HCT116 (cell line): ENCODE measurements around the gene CREB3.

Experiments
- ATF3 ChIP-seq: IDR thresholded peaks from 2 replicates; pipeline ENCODE4 v1.6.1; 2012
- CBX3 ChIP-seq: IDR thresholded peaks from 2 replicates; pipeline ENCODE4 v1.6.1; 2012; ENCODE audit warnings: low read depth
- CEBPB ChIP-seq: IDR thresholded peaks from 2 replicates; pipeline ENCODE4 v1.6.1; 2012; ENCODE audit warnings: low read depth
- EZH2 ChIP-seq: fragments of 200-600 bp; sonication (generic); IDR thresholded peaks from 2 replicates; pipeline ENCODE4 v1.6.1; 2017; ENCODE audit warnings: antibody characterized with exemption, mixed run types
- POLR2A ChIP-seq: IDR thresholded peaks from 2 replicates; pipeline ENCODE4 v1.7.0; 2011; ENCODE audit warnings: borderline replicate concordance; ENCODE audit not compliant: insufficient read depth, insufficient read length; ENCODE audit errors: extremely low read depth
- RAD21 ChIP-seq: IDR thresholded peaks from 2 replicates; pipeline ENCODE4 v1.6.1; 2012; ENCODE audit warnings: low read depth, mild to moderate bottlenecking
- REST ChIP-seq: IDR thresholded peaks from 2 replicates; pipeline ENCODE4 v1.6.1; 2012; ENCODE audit warnings: low read depth
- SIN3A ChIP-seq: IDR thresholded peaks from 2 replicates; pipeline ENCODE4 v1.6.1; 2012; ENCODE audit warnings: low read depth
- TCF7L2 ChIP-seq: IDR thresholded peaks from 2 replicates; pipeline ENCODE4 v1.7.0; 2011; ENCODE audit warnings: borderline replicate concordance, inconsistent platforms; ENCODE audit not compliant: insufficient read depth, insufficient read length; ENCODE audit errors: extremely low read depth
- YY1 ChIP-seq: IDR thresholded peaks from 2 replicates; pipeline ENCODE4 v1.6.1; 2011; ENCODE audit warnings: low read length, low read depth, moderate library complexity, mild to moderate bottlenecking; ENCODE audit not compliant: insufficient replicate concordance; ENCODE audit errors: extremely low read depth
- ZBTB33 ChIP-seq: IDR thresholded peaks from 2 replicates; pipeline ENCODE4 v1.6.1; 2011; ENCODE audit warnings: mild to moderate bottlenecking, low read length, moderate library complexity; ENCODE audit not compliant: insufficient replicate concordance; ENCODE audit errors: extremely low read depth
- ZFX ChIP-seq: fragments of 450-650 bp; IDR thresholded peaks from 2 replicates; pipeline ENCODE4 v1.6.1; 2017
- TF ChIP-seq, protein P1 (sequence below), 3 experiments: fragments of 200-600 bp in 1 of 3; sonication (generic) in 1 of 3; IDR thresholded peaks in 2 of 3; conservative IDR thresholded peaks in 1 of 3; 2 replicates each; pipeline ENCODE4 v1.5.1; 2012 to 2017; ENCODE audit warnings: low read depth in 2 of 3, low read length in 2 of 3, antibody characterized with exemption in 1 of 3, borderline replicate concordance in 1 of 3, control low read depth in 1 of 3, mild to moderate bottlenecking in 1 of 3, mixed read lengths in 1 of 3, mixed run types in 1 of 3, moderate library complexity in 1 of 3; ENCODE audit not compliant: insufficient read depth in 1 of 3

GRCh38 chr9:35776018-35776417, 43.6 kb downstream of the CREB3 start:
- TF ChIP-seq, protein P1, sequence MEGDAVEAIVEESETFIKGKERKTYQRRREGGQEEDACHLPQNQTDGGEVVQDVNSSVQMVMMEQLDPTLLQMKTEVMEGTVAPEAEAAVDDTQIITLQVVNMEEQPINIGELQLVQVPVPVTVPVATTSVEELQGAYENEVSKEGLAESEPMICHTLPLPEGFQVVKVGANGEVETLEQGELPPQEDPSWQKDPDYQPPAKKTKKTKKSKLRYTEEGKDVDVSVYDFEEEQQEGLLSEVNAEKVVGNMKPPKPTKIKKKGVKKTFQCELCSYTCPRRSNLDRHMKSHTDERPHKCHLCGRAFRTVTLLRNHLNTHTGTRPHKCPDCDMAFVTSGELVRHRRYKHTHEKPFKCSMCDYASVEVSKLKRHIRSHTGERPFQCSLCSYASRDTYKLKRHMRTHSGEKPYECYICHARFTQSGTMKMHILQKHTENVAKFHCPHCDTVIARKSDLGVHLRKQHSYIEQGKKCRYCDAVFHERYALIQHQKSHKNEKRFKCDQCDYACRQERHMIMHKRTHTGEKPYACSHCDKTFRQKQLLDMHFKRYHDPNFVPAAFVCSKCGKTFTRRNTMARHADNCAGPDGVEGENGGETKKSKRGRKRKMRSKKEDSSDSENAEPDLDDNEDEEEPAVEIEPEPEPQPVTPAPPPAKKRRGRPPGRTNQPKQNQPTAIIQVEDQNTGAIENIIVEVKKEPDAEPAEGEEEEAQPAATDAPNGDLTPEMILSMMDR (IDR thresholded peaks at IDR 0.05 in 2 of 3, conservative IDR thresholded peaks at IDR 0.05 in 1 of 3; ENCODE audit: borderline replicate concordance in 1 of 3, insufficient read depth in 1 of 3, low read depth in 2 of 3, low read length in 2 of 3) = no peak
- TF ChIP-seq RAD21 = no peak
- TF ChIP-seq POLR2A = no peak
- no peak for TF ChIP-seq ATF3
- no peak for TF ChIP-seq ZFX
- no peak for TF ChIP-seq CEBPB
- TF ChIP-seq CBX3 = no peak
- TF ChIP-seq TCF7L2 = no peak
- TF ChIP-seq ZBTB33 = no peak
- no peak for TF ChIP-seq REST
- no peak for TF ChIP-seq EZH2
- no peak for TF ChIP-seq YY1
- TF ChIP-seq SIN3A = no peak
